Upper lobe of left lung (tissue), 4 donors: ENCODE measurements around the gene BPIFA3.
"Not testable (repeated sequence)": the region's sequence is repeated elsewhere in the genome, so short reads cannot be mapped to it uniquely, and the experiment has no call there.

Source experiments
- CTCF ChIP-seq, 6 experiments: fragments of 450-650 bp in 4 of 6; fragments of 200-600 bp in 2 of 6; sonication (generic) in 2 of 6; IDR thresholded peaks; one replicate each; pipeline ENCODE4 v1.5.1; 2016 to 2019; ENCODE audit warnings: antibody characterized with exemption in 6 of 6
- POLR2A ChIP-seq, 4 donors: fragments of 450-650 bp; IDR thresholded peaks; one replicate each; pipeline ENCODE4 v1.5.1; 2016 to 2017; ENCODE audit warnings: antibody characterized with exemption in 4 of 4, mild to moderate bottlenecking in 2 of 4

GRCh38 chr20:33185031-33185590 lies 32.0 kb upstream of the BPIFA3 start:
- not testable (repeated sequence) for TF ChIP-seq CTCF, POLR2A (IDR thresholded peaks at IDR 0.05)
